ENCODE data around the gene ASXL1.
"Not testable (repeated sequence)": the region's sequence is repeated elsewhere in the genome, so short reads cannot be mapped to it uniquely, and the experiment has no call there.

Gene ASXL1

GRCh38 chr20:32463642-32464400 is 105.7 kb downstream of the ASXL1 start:
- in situ Hi-C loops (cut with HindIII; ENCODE audit: low sequenced_read_pairs): no loop called here

GRCh38 chr20:32464401-32465091 is 106.4 kb downstream of the ASXL1 start:
- in situ Hi-C loops (cut with HindIII; ENCODE audit: low sequenced_read_pairs): no loop called here

GRCh38 chr20:32465092-32465900 is 107.2 kb downstream of the ASXL1 start:
- in situ Hi-C loops (cut with HindIII; ENCODE audit: low sequenced_read_pairs): no loop called here

- in situ Hi-C loops (cut with HindIII; ENCODE audit: low sequenced_read_pairs): not testable (repeated sequence)
Observed at GRCh38 chr20:32465901-32466675, 108.0 kb downstream of the ASXL1 start.

- in situ Hi-C loops (cut with HindIII; ENCODE audit: low sequenced_read_pairs): no loop called here
Observed at GRCh38 chr20:32466739-32467505, 108.8 kb downstream of the ASXL1 start.

- in situ Hi-C loops (cut with HindIII; ENCODE audit: low sequenced_read_pairs): no loop called here
Observed at GRCh38 chr20:32467506-32468312, 109.6 kb downstream of the ASXL1 start.

GRCh38 chr20:32468313-32468640 is 110.1 kb downstream of the ASXL1 start:
- in situ Hi-C loops (cut with HindIII; ENCODE audit: low sequenced_read_pairs): no loop called here

GRCh38 chr20:32468860-32469259 is 110.7 kb downstream of the ASXL1 start:
- in situ Hi-C loops (cut with HindIII; ENCODE audit: low sequenced_read_pairs): no loop called here

- in situ Hi-C loops (cut with HindIII; ENCODE audit: low sequenced_read_pairs): no loop called here
Observed at GRCh38 chr20:32470025-32470861, 112.1 kb downstream of the ASXL1 start.

- in situ Hi-C loops (cut with HindIII; ENCODE audit: low sequenced_read_pairs): no loop called here
Observed at GRCh38 chr20:32470940-32471339, 112.8 kb downstream of the ASXL1 start.

GRCh38 chr20:32472581-32473207 is 114.6 kb downstream of the ASXL1 start:
- in situ Hi-C loops (cut with HindIII; ENCODE audit: low sequenced_read_pairs): no loop called here

- in situ Hi-C loops (cut with HindIII; ENCODE audit: low sequenced_read_pairs): no loop called here
Observed at GRCh38 chr20:32473231-32474008, 115.3 kb downstream of the ASXL1 start.

GRCh38 chr20:32474009-32474716 is 116.0 kb downstream of the ASXL1 start:
- in situ Hi-C loops (cut with HindIII; ENCODE audit: low sequenced_read_pairs): no loop called here

GRCh38 chr20:32474717-32474966 is 116.5 kb downstream of the ASXL1 start:
- in situ Hi-C loops (cut with HindIII; ENCODE audit: low sequenced_read_pairs): no loop called here

GRCh38 chr20:32474967-32475811 is 117.1 kb downstream of the ASXL1 start:
- in situ Hi-C loops (cut with HindIII; ENCODE audit: low sequenced_read_pairs): no loop called here

Data from DLD1 (cell line).